Astrocyte (in vitro differentiated cells and primary cell): ENCODE measurements around the gene TYR.

Experiments
- CTCF ChIP-seq: IDR thresholded peaks from 2 replicates; pipeline ENCODE4 v1.5.1; 2011; ENCODE audit warnings: low read depth, mild to moderate bottlenecking, inconsistent platforms, low read length, moderate library complexity; ENCODE audit not compliant: insufficient read depth
- EZH2 ChIP-seq: IDR thresholded peaks from 2 replicates; pipeline ENCODE4 v1.6.1; 2012; ENCODE audit warnings: mild to moderate bottlenecking, low read length, inconsistent platforms; ENCODE audit not compliant: insufficient read depth

- TF ChIP-seq CTCF (no peak), EZH2 (no peak)
Observed at GRCh38 chr11:89201138-89201537, 23.5 kb downstream of the TYR start.
